ENCODE results near the gene TPD52L1. TPM values are rescaled to one million over a fixed set of nuclear protein-coding genes. Genes with fewer than 3 reads are reported as not detected.

The TPD52L1 gene
- total and polyA plus RNA-seq, 10 donors = 0.80 to 9.1 (median 3.9) TPM

Other genes with a start within 250 kb of the TPD52L1 start
- gene RNF217, start 191.3 kb upstream of the TPD52L1 start, total RNA-seq = 10 to 100 TPM in 5 of 7 donors, 1 to 10 TPM in 2; 8.6 to 17.1 (median 11.8) TPM
- 1 to 10 TPM in 1 of 3 donors, under 1 TPM in 2; 0.89 to 1.5 (median 0.99) TPM for gene RNF217, start 191.3 kb upstream of the TPD52L1 start, polyA plus RNA-seq
- gene HDDC2, start 148.2 kb downstream of the TPD52L1 start, total RNA-seq = 10 to 100 TPM; 22.4 to 40.9 (median 38.0) TPM
- 10 to 100 TPM; 60.1 to 68.7 (median 60.8) TPM for gene HDDC2, start 148.2 kb downstream of the TPD52L1 start, polyA plus RNA-seq